Stimulated activated CD8-positive, alpha-beta memory T cell treated with anti-CD3 and anti-CD28 coated beads, Interleukin-7, amount 100 ng/mL, for 48 hours (primary cell): ENCODE data around the gene P2RX5.
"Not testable (repeated sequence)": the region's sequence is repeated elsewhere in the genome, so short reads cannot be mapped to it uniquely, and the experiment has no call there.

Source experiments
- DNase-seq, 2 donors: peaks; one replicate each; pipeline ENCODE4 v3.0.0-alpha.2; 2020; ENCODE audit warnings: low read depth in 1 of 2; ENCODE audit errors: extremely low read depth in 1 of 2

Gene P2RX5

DNA sequence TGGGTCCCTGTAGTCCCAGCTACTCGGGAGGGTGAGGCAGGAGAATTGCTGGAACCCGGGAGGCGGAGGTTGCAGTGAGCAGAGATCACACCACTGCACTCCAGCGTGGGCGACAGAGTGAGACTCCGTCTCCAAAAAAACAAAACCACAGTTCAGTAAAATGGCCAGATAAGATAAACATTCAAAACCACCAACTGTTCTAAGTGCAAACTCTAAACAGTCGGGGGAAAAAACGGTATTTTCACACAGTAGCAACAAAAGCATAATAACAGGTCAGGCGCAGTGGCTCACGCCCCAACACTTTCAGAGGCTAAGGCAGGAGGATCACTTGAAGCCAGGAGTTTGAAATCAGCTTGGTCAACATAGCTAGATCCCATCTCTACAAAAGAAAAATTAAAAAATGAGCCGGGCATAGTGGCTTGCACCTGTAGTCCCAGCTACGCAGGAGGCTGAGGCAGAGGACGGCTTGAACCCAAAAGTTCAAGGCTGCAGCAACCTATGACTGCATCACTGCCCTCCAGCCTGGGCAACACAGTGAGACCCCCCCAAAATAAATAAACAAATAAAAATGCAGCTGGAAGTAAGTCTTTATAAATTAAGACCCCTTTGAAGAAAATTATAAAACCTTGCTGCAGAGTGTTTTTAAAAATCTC, 17.0 kb upstream of the P2RX5 start:
- DNase-seq, result peak in 1 of 2 donors; percentile 40

DNA sequence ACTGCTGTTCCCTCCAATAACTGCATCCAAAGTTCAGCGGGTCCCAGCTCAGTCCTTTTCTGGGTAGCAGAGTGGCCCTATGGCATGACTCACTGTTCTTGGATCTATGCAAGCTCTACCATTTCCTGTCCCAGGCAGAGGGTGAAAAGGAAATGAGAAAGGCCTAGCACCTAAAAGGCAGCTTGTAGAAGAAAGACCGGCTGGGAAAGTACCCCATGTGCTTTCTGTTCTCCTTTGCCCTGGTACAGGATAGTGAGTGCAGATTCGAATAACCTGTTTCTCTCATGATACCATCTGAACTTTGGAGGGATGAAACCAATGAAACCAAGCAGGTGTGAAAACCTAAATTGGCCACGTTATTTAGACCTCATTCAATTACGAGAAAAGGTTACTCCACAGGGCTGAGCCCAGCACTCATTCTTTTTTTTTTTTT, 15.0 kb upstream of the P2RX5 start:
- DNase-seq, result peak in 1 of 2 donors; percentile 78

DNA sequence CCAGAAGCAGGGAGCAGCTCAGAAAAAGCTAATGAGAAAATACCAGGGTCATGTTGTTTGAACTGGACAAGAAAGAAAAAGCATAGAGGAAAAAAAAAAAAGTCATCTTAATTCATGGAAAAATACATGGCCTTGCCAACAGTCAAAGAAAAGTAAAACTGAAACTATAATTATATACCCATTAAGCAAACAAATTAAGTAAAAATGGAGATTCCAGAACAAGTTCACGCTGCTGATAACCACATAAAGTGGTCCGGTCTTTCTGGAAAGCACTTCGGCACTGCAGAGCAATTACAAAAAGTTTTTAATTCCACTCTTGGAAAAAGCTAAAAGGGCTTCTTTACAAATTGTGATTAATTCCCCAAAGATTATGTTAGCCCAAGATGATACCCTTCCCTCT, 12.4 kb upstream of the P2RX5 start:
- no peak for DNase-seq

DNA sequence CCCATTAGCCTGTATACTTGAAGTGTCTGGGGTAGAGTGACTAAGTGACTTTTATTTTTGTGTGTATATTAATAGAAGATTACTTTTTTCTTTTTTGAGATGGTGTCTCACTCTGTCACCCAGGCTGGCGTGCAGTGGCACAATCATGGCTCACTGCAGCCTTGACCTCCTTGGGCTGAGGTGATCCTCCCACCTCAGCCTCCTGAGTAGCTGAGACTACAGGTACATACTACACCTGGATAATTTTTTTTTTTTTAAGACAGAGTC, 9.7 kb upstream of the P2RX5 start:
- not testable (repeated sequence) for DNase-seq

DNA sequence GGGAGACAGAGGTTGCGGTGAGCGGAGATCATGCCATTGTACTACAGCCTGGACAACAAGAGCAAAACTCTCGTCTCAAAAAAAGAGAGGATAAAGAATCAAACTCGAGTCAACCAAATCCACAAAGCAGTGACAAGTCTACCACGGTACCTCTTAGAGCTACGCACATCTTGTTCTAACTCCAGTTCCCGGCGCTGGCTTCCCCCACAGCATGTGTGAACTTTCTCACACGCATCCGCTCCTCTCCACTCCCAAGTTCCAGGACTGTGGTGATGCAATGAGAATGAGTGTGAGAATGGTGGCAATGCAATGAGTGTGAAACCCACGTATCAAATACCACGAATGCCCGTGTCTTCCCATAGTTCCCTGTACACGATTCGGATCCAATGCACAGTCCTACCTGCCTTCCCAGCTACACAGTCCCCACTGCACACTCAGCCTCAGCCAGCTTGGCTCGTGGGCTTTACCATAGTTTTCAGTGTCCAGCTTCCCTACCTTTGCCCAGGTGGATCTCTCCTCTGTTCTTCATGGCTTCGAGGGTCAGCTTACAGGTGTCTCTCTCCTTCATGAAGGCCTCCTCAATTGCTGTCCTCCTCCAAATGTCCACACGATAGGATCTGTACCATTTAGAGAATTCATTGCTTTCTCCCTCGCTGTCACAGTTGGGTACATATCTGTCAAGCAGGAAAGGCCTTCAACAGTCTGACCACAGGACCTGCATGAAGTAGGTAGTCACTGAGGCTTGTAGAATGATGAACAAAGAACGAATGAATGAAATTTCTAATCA, 9.2 kb upstream of the P2RX5 start:
- no peak for DNase-seq

DNA sequence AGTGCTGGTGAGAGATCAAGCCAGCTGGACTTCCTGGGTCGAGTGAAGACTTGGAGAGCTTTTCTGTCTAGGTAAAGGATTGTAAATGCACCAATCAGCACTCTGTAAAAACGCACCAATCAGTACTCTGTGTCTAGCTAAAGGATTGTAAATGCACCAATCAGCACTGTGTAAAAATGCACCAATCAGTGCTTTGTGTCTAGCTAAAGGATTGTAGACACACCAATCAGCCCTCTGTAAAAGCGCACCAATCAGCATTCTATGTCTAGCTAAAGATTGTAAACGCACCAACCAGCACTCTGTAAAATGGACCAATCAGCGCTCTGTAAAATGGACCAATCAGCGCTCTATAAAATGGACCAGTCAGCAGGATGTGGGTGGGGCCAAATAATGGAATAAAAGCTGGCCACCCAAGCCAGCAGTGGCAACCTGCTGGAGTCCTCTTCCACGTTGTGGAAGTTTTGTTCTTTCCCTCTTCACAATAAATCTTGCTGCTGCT, 6.1 kb upstream of the P2RX5 start:
- not testable (repeated sequence) for DNase-seq

DNA sequence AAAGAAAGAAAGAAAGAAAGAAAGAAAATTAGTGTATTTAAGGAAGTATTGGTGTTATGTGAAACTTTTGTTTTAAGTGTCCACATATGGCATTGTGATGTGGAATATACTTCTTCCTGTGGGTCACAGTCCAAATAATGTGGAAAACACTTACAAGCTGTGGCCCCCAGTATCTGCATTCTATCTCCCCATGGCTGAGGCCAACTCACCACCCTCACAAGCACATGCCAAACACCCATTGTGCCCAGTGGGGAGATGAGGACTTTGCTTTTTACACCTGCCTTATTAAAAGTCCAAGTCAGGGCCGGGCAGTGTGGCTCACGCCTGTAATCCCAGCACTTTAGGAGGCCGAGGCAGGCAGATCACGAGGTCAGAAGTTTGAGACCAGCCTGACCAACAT, 4.0 kb upstream of the P2RX5 start:
- DNase-seq, result no peak

DNA sequence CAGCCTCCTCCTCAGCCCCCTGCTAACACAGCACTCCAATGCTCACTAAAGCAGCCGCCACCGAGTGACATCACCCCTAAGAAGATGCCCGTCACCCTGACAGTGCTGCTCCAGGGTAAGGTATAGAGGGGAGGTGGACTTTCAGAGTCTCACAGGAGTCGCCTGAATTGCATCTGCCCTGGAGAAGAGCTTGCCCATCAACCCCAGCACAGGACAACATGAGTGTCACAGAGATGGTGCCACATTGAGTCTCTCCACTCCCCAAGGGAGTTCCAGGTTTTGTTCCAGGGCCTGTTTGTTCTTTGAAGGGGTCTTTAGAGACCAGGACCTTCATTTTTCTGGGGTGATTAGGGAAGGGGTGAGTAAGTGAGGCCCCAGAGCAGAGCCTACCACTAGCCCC, 2.2 kb upstream of the P2RX5 start:
- DNase-seq, result no peak

DNA sequence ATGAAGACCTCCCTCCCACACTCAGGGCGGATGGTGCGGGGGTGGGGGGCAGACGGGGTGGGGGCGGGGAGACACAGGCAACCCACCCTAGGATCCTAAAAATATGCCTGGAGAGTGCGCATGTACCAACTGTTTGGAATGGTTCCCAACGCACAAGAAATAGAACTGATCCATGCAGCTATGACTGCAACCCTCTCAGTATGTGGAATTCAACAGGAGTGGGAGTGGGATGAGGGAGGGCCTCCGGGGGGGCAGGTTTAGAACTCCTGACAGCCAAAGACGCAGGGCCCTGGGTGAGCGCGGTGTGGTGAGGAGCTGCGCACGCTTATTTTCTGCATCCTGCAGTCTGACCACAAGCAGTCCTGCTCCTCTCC, 1.1 kb upstream of the P2RX5 start:
- DNase-seq, result no peak

DNA sequence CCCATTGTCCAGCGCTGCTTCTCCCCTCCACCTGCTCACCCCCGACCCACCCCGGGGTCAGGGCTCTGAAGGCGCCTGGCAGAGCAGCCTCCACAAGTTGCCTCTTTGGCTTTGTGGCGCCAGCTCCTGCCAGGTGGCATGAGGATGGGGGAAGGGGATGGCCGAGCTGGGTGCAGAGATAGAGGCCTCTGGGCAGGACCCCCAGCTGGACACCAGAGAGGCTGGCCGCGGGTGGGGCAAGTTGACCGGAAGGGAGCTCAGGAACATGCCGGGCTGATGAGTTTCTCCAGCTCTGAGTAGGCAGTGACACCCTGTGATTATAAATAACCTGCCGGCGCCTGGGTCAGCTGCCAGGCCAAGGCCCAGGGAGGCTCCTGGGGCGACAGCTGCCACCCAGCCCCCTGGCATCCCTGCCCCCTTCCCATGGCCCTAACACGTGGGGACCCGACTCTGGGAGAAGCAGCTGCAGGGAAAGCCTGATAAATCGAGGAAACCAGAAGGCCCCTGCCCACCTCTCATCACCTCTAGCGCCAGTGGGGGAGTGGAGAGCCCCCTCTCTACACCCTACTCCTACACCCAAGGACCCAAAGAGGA, 729 bp downstream of the P2RX5 start:
- DNase-seq, result no peak

DNA sequence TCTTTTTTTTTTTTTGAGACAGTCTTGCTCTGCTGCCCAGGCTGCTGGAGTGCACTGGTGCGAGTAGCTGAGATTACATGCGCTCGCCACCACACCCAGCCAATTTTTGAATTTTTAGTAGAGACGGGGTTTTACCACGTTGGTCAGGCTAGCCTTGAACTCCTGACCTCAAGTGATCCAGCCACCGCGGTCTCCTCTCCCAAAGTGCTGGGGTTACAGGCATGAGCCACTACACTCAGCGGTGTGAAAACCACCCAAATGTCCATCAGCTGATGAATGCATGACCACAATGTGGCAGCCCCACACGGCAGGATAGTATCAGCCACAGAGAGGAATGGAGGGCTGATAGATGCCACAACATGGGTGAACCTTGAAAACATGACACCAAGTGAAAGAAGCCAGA, 2.1 kb downstream of the P2RX5 start:
- DNase-seq, result peak; percentile 62 to 69

DNA sequence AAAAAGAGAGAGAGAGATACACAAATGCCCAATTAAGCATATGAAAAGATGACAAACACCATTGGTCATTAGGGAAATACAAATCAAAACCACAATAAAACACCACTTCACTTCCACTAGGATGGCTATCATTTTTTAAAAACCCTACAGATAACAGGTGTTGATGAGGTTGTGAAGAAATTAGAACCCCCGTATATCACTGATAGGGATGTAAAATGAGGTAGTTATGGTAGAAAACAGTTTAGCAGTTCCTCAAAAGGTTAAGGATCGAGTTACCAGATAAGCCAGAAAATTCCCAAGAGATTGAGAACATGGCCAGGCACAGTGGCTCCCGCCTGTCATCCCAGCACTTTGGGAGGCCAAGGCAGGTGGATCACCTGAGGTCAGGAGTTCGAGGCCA, 2.8 kb downstream of the P2RX5 start:
- DNase-seq, result no peak

DNA sequence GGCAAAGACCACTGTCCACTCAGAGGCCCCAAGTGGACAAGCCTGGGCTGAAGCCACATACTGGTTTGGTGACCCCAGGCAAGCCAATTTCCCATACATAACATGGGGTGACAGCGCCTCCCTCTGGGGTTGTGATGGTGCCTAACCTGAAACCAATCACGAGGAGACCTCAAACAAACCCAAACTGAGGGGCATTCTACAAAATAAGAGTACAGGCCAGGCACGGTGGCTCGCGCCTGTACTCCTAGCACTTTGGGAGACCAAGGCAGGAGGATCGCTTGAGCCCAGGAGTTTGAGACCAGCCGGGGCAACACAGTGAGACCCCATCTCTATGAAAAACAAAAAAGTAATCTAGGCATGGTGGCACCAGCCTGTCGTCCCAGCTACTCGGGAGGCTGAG, 3.6 kb downstream of the P2RX5 start:
- DNase-seq, result no peak

DNA sequence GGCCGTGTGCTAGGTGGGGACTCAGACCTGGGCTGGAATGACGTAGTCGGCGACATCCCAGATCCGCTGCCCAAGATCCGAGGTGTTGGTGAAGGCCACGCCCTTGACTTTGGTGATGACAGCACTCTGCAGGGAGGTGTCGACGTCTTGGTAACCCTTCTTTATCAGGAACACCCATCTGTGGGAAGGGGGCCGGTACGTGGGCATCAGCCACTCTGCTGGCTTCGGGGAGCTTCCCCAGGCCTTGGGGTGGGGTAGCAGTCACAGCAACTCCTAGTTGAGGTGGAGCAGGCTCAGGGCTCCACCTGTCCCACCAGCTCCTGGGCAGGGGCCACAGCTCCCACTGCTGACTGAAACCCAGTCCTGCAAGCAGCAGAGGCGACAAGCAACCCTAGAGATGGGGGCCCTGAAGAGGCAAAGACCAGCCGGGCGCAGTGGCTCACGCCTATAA, 4.3 kb downstream of the P2RX5 start:
- DNase-seq, result no peak

DNA sequence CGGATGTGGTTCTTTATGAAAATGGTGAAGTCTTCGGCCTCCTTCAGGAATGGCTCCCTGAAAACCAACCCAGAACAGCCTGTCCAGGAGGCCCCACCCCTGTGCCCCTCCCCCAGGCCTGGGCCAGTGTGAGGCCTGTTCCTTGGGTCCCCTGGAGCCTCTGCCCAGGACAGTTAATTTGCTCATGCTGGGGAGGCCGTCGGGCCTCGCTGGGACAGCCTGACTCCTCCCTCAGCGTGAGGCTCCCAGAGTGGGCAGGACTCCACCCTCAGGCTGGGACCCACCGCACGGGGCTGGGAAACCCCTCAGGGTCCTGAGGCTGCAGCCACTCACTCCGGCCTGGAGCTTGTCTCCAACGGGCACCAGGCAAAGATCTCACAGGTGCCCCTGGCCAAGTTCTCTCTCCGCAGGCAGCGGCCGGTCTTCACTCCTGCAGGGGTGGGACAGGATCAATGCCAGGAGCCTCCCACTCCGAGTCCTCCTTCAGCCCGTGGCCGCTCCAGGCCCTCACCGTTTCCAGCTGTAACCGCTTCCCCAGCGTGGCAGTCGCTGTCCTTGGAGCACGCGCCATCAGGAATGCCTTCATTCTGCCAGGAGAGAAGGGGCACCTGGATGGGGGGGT, 5.8 kb downstream of the P2RX5 start:
- DNase-seq, result no peak

DNA sequence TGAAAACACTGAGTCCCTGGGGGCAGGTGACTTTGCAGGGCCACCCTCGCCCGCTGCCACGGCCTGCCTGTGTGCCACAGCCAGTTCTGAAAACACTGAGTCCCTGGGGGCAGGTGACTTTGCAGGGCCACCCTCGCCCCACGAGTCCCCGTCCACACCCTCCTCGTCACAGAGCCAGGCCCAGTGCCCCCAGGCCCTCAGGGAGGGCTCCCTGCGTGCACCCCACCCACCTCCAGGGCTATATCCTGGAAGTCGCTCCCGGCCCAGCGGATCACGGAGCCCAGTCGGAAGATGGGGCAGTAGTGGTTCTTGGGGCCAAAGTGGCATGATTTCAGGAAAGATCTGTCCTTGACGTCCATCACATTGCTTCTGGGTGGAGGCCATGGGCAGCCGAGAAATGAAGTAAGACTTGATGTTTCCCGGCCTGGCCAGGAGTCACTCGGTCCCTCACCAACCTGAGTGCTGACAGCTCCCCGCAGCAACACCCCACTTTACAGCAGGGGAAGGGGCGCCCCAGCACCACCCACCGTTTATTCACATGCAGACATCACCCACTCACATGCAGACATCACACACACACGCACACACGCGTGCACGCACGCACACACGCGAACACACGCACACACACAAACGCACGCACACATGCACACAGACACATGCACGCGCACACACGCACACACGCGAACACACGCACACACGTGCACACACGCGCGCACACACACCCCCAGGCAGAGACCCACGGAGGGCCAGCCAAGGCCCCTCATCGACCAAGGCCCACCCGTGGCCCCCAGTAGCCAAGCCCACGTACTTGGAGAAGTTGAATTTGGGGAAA, 6.5 kb downstream of the P2RX5 start:
- no peak for DNase-seq

DNA sequence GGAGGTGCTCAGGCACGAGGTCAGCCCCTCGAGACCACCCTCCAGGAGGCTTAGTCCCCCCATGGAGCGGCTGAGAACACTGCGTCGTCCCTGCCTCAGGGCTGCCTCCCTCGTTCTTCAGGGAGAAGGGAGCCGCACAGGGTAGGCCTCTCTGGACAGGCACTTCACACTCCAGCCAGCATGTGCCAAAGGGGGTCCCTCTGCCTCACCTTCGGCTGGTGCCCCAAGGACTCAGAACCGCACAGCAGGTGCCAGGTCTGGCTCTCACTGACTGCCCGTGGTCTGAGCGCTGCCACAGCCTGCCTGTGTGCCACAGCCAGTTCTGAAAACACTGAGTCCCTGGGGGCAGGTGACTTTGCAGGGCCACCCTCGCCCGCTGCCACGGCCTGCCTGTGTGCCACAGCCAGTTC, 7.1 kb downstream of the P2RX5 start:
- no peak for DNase-seq

DNA sequence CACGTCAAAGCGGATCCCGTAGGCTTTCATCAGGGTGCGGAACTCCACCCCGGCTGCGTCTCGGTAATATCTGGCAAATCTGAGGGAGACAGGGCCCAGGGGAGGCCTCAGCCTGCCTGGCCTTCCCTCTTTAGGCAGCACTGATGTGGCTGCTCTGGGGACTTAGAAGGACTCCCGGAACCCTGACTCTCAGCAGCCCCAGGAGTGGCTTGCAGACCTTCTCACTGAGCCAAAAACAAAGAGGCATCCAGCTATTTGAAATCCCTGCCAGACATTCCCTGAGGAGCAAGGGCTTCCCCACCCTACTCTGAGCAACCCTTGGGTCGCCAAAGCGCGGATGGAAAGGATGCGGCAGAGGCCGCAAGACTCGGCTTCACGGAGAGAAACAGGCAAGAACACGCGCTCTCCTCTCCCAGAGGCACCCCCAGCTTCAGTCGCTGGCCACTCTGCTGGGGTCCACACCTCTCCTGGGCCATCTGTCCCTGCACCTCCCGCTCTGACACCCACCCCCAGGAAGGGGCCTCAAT, 7.9 kb downstream of the P2RX5 start:
- DNase-seq, result no peak

DNA sequence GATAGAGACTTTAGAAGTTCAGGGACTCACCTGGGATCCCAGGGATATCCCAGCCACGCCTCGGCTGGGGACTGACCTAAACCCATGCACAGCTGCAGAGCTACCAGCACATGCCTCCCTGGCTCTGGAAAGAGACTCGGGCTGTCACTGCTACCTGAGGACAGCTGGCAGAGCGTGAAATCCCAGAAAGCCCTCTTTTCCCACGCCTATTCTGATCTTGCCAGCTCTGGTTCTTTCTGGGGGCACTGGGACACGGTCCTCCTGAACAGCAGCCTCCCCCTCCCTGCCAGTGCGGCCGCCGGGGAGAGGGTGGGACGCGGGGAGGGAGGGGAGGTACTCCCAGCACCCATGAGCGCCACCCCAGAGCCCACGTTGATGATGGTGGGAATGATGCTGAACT, 10.8 kb downstream of the P2RX5 start:
- no peak for DNase-seq

DNA sequence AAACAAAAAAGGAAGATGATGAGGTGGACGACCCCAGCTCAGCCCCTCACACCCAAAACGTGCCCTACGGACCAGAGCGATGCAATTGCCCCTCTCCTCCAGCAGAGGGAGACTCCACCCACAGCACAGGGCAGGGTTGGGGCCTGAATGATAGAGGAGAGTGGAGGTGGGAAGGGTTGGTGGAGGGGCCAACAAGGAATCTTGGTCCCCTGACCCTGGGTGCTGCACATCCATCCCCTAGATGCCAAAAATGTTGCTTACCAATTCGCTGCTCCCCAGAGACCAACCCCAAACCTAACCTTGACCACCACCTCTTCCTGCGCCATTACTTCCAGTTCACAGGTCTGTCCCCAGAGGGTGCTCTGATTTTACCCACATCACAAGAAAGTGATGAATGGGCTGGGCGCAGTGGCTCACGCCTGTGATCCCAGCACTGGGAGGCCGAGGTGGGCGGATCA, 12.9 kb downstream of the P2RX5 start:
- DNase-seq, result no peak

DNA sequence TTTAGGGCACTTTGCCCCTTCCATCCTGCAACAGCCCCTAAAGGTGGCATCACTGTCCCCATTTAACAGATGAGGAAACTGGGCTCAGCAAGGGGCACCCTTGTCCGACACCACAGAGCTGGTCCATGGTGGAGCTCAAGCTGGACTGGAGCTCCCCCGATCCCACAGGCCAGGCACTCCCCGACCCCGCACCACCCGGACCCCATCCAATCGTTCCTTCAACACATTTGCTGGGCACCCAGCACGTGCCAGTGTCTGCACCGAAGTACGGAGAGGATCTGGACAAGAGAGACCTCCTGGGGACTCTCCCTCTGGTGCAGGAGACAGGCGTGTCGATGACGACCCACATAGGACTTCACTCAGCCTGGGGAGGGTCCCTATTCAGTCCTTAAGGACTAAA, 13.9 kb downstream of the P2RX5 start:
- no peak for DNase-seq
